MV-4-11 (cell line): ENCODE measurements around the gene DYNC2I2.
"Not testable (repeated sequence)": the region's sequence is repeated elsewhere in the genome, so short reads cannot be mapped to it uniquely, and the experiment has no call there.

Experiments
- DNase-seq: peaks from one replicate; lab custom pipeline; 2025; lab: John Stamatoyannopoulos, UW

The DYNC2I2 gene

DNA sequence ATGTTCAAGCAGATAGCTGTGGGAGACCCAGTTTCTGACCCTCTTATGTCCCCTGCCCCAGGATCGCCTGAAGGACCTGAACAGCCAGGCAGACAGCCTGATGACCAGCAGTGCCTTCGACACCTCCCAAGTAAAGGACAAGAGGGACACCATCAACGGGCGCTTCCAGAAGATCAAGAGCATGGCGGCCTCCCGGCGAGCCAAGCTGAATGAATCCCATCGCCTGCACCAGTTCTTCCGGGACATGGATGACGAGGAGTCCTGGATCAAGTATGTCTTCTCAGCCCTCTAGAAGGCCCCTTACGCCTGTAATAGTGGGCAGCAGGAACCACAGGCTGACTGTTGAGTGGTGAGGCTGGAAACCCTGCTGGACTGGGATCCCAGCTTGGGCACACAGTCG, 41.1 kb downstream of the DYNC2I2 start:
- no peak for DNase-seq

GRCh38 chr9:128614728-128615127, 41.9 kb downstream of the DYNC2I2 start:
- DNase-seq, result no peak

GRCh38 chr9:128611600-128612394, 44.9 kb downstream of the DYNC2I2 start:
- peak; percentile 30 for DNase-seq

- DNase-seq, result peak; percentile 5
Observed at GRCh38 chr9:128610897-128611296, 45.8 kb downstream of the DYNC2I2 start.

DNA sequence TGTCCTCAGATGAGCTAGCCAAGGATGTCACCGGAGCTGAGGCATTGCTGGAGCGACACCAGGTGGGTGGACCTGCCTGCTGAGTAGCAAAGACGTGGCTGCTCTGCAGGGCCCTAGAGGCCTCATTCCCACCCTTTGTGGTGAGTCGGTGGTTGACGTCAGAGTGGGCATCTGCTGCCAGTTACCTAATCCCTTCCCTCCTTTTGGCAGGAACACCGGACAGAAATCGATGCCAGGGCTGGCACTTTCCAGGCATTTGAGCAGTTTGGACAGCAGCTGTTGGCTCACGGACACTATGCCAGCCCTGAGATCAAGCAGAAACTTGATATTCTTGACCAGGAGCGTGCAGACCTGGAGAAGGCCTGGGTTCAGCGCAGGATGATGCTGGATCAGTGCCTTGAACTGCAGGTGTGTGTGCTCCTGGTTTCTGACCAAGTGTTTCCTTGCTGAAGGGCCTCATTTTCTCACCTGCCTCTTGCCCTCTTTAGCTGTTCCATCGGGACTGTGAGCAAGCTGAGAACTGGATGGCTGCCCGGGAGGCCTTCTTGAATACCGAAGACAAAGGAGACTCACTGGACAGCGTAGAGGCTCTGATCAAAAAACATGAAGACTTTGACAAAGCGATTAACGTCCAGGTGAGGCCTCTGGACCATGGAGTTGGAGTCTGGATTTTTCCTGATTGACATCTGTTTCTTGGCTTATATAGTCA, 48.9 kb downstream of the DYNC2I2 start:
- no peak for DNase-seq

DNA sequence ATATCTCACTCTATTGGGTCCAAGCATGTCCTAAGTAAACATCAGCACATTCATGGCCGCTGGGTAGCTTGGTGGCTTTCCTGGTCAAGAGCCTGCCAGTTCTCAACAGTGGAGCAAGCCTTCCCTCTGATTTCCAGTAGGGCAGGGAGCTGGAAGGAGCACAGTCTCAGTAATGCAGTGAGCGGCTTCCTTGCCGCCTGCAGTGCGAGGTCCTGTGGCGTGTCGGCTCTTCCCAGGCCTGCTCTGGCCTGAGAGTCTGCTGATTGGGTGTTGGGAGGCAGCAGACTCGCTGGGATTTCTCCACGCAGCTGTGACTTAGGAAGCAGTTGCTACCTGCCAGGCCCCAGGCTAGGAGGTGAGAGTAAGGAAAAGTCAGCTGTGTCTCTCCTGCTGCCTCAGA, 53.0 kb downstream of the DYNC2I2 start:
- no peak for DNase-seq

- DNase-seq, result no peak
Observed at GRCh38 chr9:128600099-128600498, 56.5 kb downstream of the DYNC2I2 start.

DNA sequence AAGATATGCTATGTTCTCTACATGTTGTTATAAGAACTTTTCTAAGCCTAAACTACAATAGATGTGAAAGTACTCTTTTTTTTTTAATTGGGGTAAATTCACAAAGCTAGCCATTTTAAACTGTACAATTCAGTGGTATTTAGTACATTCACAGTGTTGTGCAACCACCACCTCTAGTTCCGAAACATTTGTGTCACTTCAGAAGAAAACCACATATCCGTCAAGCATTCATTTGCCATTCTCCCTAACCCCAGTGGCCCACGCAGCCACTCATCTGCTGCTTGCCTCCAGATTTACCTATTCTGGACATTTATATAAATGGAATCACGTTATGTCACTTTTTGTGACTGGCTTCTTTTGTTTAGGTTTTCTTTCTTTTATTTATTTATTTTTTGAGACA, 61.2 kb downstream of the DYNC2I2 start:
- DNase-seq, result peak; percentile 77

DNA sequence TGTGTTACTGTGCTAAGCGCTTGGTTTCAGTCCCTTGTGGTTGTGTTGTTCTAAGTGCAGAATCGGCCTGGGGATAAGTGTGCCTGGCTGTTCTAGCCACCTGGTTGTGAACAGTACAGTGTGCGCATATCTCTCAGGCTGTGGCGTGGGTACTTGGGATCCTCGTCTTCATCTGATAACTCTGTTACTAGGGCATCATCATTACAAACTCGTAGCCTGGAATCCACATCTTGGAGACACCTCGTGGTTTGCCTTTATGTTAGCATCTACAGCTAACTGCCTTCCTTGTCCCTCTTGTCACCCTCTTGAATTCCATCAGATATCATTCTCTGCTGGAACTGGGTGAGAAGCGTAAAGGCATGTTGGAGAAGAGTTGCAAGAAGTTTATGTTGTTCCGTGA, 62.8 kb downstream of the DYNC2I2 start:
- DNase-seq, result no peak

- no peak for DNase-seq
Observed at GRCh38 chr9:128593039-128593438, 63.6 kb downstream of the DYNC2I2 start.

DNA sequence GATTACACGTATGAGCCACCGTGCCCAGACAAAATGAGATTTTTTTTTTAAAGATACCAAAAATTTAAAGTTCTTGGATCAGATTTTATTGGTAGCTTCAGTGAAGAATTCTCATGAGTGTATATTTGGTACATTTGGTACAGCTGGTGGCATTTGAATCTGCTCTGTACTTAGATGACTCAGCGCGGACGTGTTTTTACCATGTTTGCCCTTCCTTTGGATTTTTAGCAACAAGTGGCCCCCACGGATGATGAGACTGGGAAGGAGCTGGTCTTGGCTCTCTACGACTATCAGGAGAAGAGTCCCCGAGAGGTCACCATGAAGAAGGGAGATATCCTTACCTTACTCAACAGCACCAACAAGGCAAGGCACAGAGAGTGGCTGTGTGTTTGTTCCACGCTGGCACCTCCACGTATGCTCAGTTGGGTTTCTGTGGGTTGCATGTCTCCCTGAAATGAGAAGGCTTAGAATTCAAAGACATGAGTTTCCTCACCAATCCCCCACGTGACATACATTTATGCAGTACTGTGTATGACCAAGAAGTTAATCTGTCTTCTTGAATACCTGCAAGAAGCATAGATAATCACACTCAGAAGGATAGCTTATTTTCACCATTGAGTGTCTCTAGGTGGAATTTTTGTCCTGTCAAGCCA, 67.9 kb downstream of the DYNC2I2 start:
- DNase-seq, result no peak

GRCh38 chr9:128587453-128587852, 69.2 kb downstream of the DYNC2I2 start:
- DNase-seq, result peak; percentile 60

DNA sequence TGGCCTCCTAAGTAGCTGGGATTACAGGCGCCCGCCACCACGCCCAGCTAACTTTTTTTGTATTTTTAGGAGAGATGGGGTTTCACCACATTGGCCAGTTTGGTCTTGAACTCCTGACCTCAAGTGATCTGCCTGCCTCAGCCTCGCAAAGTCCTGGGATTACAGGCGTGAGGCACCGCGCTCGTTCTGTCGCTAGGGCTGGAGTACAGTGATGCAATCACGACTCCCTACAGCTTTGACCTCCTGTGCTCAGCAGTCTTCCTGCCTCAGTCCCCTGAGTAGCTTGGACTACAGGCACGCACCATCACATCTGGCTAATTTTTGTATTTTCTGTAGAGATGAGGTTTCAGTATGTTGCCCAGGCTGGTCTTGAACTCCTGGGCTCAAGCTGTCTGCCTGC, 69.7 kb downstream of the DYNC2I2 start:
- peak; percentile 87 for DNase-seq

- DNase-seq, result not testable (repeated sequence)
Observed at GRCh38 chr9:128585155-128585554, 71.5 kb downstream of the DYNC2I2 start.
